Measurements from ENCODE around the gene FAM174A. TPM values are rescaled to one million over a fixed set of nuclear protein-coding genes. Genes with fewer than 3 reads are reported as not detected.

FAM174A gene
- total RNA-seq, 1 donor from 2014 or later = 16.0 TPM

DNA sequence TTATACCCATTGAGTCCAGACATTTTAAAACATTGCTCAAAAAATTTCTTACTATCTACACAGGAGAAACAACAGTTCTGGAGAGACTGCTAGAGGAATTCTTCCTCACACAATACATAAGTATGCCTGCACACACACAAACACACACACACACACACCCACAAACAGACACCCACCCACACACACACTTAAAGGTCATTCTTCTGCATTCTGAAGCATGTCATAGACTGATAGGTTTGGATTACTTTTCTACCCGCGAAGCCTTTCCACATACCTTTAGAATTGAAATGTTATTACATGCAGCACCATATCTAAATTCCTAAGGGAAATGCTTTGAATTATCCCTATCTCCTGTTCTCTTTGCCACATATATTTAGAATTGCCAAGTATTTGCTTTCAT is 80.2 kb downstream of the FAM174A start:
- Mint-ChIP-seq H3K27me3 (ENCODE audit: unreplicated experiment) (peaks cover 26% of the 10 kb centered on the region), H3K9me3 (ENCODE audit: unreplicated experiment) (no peaks in the 10 kb centered on the region), H3K36me3 (ENCODE audit: unreplicated experiment) (no peaks in the 10 kb centered on the region), H3K4me3 (ENCODE audit: unreplicated experiment) (no peak overlapping the region), H3K27ac (ENCODE audit: unreplicated experiment) (no peak overlapping the region), H3K4me1 (ENCODE audit: unreplicated experiment) (no peaks in the 10 kb centered on the region)
- TF ChIP-seq, protein P1, sequence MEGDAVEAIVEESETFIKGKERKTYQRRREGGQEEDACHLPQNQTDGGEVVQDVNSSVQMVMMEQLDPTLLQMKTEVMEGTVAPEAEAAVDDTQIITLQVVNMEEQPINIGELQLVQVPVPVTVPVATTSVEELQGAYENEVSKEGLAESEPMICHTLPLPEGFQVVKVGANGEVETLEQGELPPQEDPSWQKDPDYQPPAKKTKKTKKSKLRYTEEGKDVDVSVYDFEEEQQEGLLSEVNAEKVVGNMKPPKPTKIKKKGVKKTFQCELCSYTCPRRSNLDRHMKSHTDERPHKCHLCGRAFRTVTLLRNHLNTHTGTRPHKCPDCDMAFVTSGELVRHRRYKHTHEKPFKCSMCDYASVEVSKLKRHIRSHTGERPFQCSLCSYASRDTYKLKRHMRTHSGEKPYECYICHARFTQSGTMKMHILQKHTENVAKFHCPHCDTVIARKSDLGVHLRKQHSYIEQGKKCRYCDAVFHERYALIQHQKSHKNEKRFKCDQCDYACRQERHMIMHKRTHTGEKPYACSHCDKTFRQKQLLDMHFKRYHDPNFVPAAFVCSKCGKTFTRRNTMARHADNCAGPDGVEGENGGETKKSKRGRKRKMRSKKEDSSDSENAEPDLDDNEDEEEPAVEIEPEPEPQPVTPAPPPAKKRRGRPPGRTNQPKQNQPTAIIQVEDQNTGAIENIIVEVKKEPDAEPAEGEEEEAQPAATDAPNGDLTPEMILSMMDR (IDR thresholded peaks at IDR 0.05) = no peak
- no peak for DNase-seq (ENCODE audit: extremely low spot score, unreplicated experiment)

DNA sequence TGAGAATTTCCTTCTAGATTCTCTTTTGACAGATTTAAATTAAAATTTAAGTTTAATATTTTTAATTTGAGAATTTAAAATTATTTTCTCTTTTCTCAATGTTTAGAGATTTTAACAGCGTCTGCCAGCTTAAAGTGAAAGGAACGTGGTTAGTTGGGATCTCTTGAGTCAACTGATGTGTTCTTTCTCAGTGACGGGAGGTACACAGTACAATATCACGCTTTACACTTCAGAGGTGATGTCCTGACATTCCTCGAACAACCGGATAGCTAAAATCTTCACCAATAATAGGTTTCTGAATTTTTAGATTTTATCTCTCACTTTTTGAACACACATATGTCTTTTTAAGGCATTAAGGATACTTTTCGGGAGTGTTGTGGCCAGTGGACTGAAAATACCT is 81.1 kb downstream of the FAM174A start:
- TF ChIP-seq, protein P1 (IDR thresholded peaks at IDR 0.05) = no peak
- H3K27ac Mint-ChIP-seq (ENCODE audit: unreplicated experiment) = no peak overlapping the region
- no peak overlapping the region for H3K4me3 Mint-ChIP-seq (ENCODE audit: unreplicated experiment)
- no peaks in the 10 kb centered on the region for H3K4me1 Mint-ChIP-seq (ENCODE audit: unreplicated experiment)
- peaks cover 18% of the 10 kb centered on the region for H3K27me3 Mint-ChIP-seq (ENCODE audit: unreplicated experiment)
- no peak for DNase-seq (ENCODE audit: extremely low spot score, unreplicated experiment)
- no peaks in the 10 kb centered on the region for H3K9me3 Mint-ChIP-seq (ENCODE audit: unreplicated experiment)
- H3K36me3 Mint-ChIP-seq (ENCODE audit: unreplicated experiment) = no peaks in the 10 kb centered on the region

DNA sequence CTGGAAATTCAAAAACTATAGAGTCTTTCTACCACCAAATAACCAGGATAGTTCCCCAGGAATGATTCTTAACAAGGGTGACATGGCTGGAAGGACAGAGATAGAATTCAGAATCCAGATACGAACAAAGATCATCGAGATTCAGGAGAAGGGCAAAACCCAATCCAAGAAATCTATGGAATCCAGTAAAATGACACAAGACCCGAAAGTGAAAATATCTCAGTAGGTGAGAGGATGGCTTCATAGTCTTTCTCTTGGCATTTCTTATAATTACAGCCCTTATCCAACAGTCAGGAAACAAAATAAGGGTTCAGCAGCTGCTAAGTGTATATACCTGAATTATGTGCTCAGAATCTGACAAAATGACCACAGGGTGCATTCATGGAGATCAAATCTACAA is 81.8 kb downstream of the FAM174A start:
- Mint-ChIP-seq H3K4me1 (ENCODE audit: unreplicated experiment) (no peaks in the 10 kb centered on the region), H3K27me3 (ENCODE audit: unreplicated experiment) (peaks cover 13% of the 10 kb centered on the region), H3K4me3 (ENCODE audit: unreplicated experiment) (no peak overlapping the region), H3K27ac (ENCODE audit: unreplicated experiment) (no peak overlapping the region), H3K9me3 (ENCODE audit: unreplicated experiment) (no peaks in the 10 kb centered on the region), H3K36me3 (ENCODE audit: unreplicated experiment) (no peaks in the 10 kb centered on the region)
- TF ChIP-seq, protein P1 (IDR thresholded peaks at IDR 0.05) = no peak
- no peak for DNase-seq (ENCODE audit: extremely low spot score, unreplicated experiment)

DNA sequence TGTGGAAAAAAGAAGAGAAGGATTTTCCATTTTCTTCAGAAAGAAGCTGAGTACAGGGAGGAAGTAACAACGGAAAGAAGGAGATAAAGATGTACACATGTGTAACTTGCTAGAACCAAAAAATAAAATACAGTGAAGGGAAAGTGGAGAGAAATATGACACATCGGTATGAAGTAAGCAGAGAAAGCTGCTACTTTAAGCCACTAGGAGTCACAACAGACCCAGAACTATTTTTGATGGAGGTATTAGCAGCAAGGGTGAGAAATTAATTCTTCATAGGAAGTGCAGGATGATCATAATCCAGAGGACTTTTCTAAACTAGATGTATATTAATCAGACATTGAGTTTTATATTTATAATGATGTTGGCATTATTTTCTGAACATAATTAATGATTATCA is 88.5 kb downstream of the FAM174A start:
- H3K4me3 Mint-ChIP-seq (ENCODE audit: unreplicated experiment) = no peak overlapping the region
- no peaks in the 10 kb centered on the region for H3K9me3 Mint-ChIP-seq (ENCODE audit: unreplicated experiment)
- H3K27ac Mint-ChIP-seq (ENCODE audit: unreplicated experiment) = no peak overlapping the region
- H3K4me1 Mint-ChIP-seq (ENCODE audit: unreplicated experiment) = no peaks in the 10 kb centered on the region
- H3K36me3 Mint-ChIP-seq (ENCODE audit: unreplicated experiment) = no peaks in the 10 kb centered on the region
- H3K27me3 Mint-ChIP-seq (ENCODE audit: unreplicated experiment) = peaks cover 26% of the 10 kb centered on the region
- TF ChIP-seq, protein P1 (IDR thresholded peaks at IDR 0.05) = peak; percentile 63
- DNase-seq (ENCODE audit: extremely low spot score, unreplicated experiment) = no peak

DNA sequence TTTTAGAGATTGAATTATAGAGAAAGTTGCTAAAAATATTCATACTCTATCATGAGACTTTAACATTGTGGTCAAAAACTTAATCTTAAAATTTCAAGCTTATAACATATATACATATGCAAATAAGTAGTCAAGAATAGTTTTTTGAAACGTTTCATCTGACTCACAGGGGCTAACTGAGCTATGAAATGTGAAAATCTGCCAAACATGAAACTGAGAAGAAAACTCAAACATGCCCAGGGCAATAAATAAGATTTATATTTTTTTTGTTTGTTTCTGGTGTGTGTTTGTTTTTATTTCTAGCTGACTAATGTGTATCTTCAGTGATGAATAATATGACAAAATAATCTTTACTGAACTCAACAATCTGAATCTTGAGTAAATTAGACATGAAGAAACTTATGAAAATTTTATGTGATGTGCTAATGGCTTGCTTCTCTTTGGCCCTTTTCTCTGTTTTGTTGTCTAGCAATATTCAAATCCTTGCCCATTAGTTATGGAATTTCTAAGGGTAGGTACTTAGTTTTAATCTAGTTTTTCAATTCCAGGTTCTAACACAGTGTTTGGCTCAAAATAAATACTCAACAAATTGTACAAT is 99.9 kb downstream of the FAM174A start:
- peaks cover 9% of the 10 kb centered on the region for H3K27me3 Mint-ChIP-seq (ENCODE audit: unreplicated experiment)
- no peaks in the 10 kb centered on the region for H3K36me3 Mint-ChIP-seq (ENCODE audit: unreplicated experiment)
- H3K4me3 Mint-ChIP-seq (ENCODE audit: unreplicated experiment) = no peak overlapping the region
- TF ChIP-seq, protein P1 (IDR thresholded peaks at IDR 0.05) = no peak
- H3K9me3 Mint-ChIP-seq (ENCODE audit: unreplicated experiment) = no peaks in the 10 kb centered on the region
- H3K27ac Mint-ChIP-seq (ENCODE audit: unreplicated experiment) = no peak overlapping the region
- no peak for DNase-seq (ENCODE audit: extremely low spot score, unreplicated experiment)
- H3K4me1 Mint-ChIP-seq (ENCODE audit: unreplicated experiment) = no peaks in the 10 kb centered on the region
